CD4-positive, alpha-beta T cell treated with Interleukin-15 for 4 hours (primary cell): Measurements from ENCODE around the gene RIN2.

ENCODE experiments used
- DNase-seq: peaks from one replicate; pipeline ENCODE4 v3.0.0-alpha.2; 2020; ENCODE audit warnings: low spot score

The RIN2 gene

DNA sequence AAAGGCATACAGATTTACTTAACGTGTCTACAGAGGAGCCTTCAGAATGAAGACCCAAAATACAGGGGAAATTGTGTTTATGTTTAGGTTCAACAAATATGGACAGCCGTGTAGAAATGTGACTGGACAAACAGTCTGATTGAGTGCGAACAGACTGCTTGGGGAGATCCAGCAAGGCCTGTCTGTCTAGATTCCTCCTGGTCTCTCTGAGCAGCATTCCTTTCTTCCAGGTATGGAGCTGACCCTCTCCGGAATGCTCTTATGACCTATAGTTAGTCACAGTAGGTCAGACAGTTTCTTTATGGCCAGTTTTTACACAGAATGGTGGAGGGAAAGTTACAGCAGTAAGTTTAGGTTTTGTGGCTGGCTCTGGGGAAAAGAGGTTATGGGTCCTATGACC is 9.0 kb downstream of the RIN2 start:
- no peak for DNase-seq

- DNase-seq, result no peak
Observed at GRCh38 chr20:19768325-19768842, 10.3 kb downstream of the RIN2 start.

DNA sequence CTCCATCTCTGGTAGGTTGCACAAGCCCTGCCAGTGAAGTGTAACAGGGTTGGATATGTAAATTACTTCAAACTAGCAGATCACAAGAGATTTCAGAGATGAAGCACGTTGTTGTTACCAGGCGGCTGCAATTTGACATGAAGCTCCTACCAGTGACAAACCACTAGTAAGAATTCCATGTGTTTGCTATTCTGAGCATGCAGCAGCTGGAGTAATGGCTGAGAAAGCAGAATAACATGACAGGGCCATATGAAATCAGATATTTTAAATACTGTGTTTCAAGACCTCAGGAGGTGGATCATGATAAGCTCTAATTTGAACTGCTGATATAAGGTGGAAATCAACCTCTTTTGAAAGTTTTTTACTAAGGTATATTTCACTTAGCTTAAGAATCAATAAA is 11.4 kb downstream of the RIN2 start:
- no peak for DNase-seq

GRCh38 chr20:19770375-19770774 is 12.3 kb downstream of the RIN2 start:
- DNase-seq, result no peak

DNA sequence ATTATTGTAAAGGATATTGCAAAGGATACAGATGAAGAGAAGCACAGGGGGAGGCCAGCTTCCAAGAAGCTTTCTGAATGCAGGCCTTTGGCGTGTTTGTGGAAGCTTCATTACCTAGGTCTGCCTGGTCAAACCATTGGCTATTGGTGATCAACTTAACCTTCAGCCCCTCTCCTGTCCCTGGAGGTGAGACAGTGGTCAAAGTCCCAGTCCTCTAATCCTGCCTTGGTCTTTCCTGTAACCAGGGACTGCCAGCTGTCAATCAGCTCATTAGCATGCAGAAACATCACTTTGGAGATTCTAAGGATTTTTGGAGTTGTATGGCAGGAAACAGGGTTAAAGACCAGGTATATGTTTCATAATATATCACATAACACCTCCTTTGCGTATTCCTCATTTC is 13.0 kb downstream of the RIN2 start:
- DNase-seq, result no peak

GRCh38 chr20:19773471-19773870 is 15.4 kb downstream of the RIN2 start:
- no peak for DNase-seq

DNA sequence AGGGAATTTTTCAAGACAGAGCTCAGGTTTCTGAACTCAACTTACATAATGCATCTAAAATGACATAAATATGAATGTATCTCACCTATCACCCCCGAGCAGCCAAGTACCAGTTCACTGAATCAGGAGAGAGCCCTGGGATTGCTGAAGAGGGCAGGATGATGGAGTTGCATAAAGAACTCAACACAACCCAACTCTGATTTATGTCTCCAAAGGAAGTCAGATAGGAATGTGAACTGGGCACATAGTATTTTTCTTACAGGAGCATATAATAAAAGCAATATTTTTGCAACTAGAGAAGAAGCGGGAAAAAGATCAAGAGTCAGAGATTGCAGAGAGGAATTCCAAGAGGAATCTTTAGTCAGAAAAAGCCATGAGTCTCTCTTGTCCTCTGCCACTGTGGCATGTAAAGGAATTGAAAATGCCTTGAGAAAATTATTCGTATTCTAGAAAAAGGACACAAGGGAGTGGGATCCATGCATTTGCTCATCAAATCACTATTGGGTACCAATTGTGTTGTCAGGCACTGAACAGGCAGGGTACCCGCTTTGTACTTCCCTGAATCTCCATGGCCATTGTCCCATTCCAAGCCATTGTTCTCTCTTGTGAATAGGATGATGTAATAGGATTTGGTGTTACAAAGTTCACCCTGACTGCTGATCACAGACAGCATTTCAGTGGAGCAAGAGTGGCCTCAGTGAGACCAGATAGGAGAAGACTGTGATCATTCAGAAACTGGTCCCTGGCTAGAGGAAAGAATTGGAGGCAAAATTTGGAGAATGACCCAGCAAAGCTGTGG is 16.3 kb downstream of the RIN2 start:
- no peak for DNase-seq

DNA sequence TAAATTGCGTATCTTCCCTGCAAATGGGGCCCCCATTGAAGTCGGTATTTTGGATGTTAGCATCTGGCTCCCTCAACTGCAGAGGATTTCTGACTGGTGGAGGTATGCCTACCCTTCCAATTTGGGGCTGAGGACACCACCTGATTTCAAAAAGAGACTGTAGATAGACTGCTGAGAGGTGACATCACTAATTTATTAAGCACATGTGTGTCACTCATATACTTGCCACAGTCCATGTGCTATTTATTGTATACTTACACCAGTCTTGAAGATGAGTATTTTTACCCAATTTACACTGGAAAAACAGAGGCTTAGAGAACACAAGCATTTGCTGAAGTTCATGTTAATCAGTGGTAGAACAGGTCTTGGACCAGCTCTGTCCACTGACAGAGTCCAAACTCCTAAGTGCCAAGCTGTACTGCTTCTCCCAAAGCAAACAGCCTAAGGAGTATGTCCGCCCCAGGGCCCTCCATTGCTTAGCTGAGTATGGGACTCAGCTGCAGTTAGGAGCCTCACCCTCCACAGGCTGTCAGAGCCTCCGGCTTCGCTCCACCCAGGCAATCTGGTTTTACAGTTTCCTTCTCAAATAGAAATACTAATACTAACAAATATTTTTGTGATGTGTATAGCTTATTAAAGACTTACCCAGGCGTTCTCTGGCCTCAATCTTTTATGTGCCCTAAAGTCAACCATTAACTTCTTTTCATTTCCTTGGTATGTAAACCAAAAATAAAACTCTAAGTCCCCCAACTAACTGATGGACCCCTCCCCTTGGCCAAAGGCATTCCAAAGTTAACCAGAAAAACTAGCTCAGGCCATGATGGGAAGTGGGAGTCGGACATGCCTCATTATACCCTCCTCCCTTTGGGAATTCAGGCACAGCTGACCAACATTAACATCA is 17.5 kb downstream of the RIN2 start:
- no peak for DNase-seq

DNA sequence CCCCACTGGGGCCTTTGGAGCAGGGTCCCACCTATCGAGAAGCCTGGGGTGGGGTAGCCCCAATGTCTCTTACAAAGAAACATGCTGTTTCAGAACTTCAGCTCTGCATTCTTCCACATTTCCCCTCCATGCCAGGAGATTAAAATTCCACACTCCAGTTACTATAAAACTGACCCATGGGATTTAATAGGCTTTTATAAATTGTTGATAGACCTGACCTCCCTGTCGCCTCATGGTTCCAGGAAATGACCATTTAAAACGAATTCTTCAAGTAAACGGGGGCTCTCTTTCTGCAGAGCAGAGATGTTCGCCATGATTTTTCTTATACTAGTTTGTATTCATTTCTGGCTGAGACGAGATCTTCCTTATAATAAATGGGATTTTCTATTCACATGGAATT is 19.3 kb downstream of the RIN2 start:
- no peak for DNase-seq

DNA sequence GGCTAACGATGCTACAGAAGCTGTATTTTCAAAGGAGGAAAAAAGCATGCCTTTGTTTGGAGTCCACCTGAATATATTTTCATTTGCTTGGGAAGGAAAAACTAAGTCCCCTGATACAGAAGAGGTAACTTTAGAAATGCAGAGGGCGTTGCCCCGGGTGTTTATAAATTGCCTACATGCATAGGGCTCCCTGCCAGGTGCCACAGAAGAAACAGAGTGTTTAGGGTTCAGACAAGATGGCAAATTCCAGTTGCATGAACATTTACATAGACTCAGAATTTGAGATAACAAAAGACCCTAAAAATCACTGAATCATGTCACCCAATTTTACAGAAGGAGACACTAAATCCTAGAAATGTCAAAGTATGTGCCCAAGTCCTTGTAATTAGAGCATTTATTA is 19.9 kb downstream of the RIN2 start:
- DNase-seq, result no peak

GRCh38 chr20:19778404-19778803 is 20.3 kb downstream of the RIN2 start:
- no peak for DNase-seq

DNA sequence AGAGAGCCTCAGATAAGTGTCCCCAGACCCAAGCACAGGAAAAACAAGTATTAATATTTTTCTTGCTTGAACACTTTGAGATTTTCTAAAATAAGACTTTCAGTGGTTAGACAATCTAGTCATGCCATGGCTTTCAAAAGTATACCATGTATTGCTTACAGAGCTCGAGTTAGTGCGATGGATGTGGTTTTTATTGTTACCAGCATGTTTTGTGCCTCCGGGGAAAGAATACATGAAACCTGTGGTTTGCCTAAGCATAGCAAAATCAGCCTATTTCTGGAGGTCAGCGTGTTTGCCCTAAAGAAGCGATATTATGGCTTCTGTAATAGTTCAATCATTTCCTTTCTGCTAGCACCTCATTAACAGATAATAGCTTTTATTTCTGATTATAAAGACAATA is 21.6 kb downstream of the RIN2 start:
- DNase-seq, result no peak

DNA sequence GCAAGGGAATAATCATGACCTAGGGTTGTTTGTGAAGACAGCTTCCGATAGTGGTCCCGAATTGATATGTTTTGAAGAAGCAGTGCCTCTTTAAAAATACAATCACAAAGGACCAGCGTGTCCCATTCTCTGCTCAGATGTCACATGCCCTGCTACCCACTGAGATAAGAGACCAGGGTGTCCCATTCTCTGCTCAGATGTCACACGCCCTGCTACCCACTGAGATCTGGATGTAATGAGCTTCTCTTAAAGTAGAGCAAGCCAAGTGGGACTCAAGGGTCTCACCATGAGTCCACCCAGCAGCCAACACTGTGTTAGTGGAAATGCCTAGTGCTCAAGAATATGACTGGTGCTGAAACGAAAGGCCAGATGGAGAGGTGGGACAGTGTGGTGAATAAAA is 22.2 kb downstream of the RIN2 start:
- DNase-seq, result no peak

- no peak for DNase-seq
Observed at GRCh38 chr20:19781235-19781634, 23.2 kb downstream of the RIN2 start.

DNA sequence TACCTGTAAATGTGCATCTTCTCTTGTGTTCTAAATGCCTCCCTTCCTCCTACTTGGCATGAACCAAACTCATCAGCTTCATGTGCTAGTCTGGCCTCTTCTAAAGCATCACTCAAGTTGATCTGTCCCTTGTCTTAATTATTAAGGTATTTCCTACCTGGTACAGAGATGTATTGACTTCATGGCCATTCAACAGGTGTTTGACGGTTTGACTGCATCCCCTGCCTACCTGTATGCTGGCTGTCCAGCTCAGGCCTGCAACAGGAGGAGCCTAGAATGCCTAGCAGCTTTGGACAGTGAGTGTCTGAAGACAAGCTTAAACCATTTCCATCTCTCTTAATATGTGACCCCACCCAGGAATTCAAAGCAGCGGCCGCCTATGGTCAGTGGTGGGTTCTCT is 24.6 kb downstream of the RIN2 start:
- DNase-seq, result no peak

GRCh38 chr20:19783966-19784401 is 25.9 kb downstream of the RIN2 start:
- no peak for DNase-seq

DNA sequence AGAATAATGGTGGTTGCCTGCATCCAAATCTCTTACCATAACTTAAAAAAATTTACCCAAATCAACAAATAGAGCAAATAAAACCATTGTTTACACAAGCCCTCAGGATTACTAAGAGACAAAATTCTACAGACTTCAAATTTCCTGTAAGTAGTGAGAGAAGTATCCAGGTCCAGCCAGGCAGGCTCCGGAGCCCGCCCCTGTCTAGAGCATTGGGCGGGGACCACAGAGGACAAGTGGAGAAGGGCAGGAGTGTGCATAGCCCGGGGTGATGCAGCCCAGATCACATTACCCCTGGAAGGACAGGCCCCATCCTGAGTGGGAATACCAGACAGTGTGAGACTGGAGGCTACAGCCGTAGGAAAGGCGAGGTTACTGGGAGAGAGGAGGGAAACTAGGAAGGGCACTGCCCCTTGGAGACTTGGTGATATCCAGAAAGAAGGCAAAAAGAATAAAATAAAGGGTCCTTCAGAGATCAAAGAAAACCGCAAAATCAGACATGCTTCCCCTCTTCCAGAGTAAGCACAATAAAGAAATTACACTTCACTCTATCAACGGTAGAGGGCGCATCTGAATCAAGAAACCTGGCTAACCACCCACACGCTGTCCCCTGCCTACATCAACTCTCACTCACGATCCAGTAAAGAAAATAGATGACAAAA is 26.6 kb downstream of the RIN2 start:
- DNase-seq, result peak; percentile 28

DNA sequence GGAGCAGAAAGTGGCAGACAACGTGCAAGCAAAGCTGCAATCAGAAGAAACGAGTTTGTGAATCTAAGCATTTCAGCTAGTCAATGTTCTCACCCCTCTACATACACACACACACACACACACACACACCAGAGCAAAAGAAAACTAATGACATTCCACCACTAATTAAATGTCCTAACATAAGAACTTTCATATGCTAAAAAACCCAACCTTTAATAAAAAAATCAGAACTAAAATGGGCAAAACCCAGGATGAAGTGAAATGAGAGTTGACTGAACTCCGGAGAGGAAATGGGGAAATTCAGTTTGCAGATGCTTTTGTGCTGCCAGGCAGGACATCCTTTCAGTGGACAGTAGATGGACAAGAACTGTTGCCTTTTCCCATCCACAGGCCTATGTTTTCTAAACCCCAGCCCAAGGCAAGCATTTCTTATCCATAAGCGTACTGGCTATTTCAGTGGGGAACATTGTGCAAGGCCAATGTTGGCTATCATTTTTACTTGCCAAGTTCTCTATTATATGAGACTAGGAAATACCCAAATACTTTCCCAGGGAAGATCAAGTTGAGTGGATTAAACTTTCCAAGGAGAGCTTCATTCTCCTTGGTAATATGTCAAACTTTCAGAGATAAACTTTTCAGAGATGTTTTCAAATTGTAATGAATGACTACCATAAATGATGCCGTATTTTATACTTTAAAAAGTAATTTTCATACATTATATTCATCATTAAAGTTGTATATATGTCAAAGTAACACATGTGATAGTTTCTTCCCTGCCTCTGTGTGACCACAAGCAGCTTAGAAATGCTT is 27.3 kb downstream of the RIN2 start:
- no peak for DNase-seq

DNA sequence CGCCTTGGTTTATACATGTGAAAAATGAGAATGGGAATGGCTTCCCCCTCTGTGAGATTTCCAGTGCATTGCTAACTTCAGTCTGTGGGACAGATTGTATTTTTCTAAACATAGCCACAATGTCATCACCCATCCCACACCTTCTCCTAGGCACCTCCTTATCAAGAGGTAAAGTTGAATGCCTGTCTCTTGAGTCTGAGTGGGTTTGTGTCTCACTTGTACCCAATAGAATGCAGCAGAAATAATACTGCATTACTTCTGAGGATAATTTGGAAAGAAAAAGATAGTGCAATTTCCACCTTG is 27.9 kb downstream of the RIN2 start:
- no peak for DNase-seq

DNA sequence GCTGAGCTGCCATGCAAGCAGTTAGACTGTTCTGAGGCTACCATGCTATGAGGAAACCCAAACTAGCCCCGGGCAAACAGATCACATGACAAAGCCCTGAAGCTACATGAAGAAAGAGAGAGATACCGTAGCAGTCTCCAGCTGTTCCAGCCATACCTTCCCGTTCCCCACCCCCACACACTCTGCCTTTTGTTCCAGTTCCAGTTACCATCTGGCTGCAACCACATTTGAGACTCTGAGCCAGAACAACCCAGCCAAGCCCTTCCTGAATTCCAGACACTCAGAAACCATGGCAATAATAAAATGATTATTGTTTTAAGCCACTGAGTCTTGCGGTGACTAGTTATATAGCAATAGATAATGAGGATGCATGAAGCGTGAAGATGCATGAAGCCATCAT is 28.3 kb downstream of the RIN2 start:
- DNase-seq, result no peak

- no peak for DNase-seq
Observed at GRCh38 chr20:19787366-19787765, 29.3 kb downstream of the RIN2 start.

DNA sequence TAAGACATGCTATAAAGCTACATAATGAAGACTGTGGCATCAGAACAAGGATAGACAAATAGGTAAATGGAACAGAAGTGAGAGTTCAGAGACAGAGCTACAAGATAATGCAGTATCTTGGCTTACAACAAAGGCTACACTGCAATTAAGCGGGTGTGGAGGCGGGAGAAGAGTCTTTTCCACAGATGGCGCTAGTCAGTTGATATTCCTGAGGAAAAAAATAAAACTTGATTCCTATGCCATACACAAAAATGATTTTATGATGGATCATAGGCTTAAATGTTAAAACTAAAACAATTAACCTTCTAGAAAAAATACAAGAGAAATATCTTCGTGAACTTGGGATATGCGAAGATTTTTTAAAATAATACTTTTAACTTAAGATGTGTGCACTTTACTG is 31.0 kb downstream of the RIN2 start:
- DNase-seq, result no peak
